Hepatocyte (in vitro differentiated cells): ENCODE measurements around the gene RBMS1. TPM values are rescaled to one million over a fixed set of nuclear protein-coding genes. Genes with fewer than 3 reads are reported as not detected.
A peak's percentile ranks its signal among the peaks of the same experiment; 100 is the strongest.

Source experiments
- DNase-seq: peaks from one replicate; pipeline ENCODE4 v3.0.0-alpha.2; 2016; ENCODE audit warnings: low spot score
- H2AFZ ChIP-seq: fragments of 200-600 bp; sonication (generic); 2 replicates; pipeline ENCODE4 v1.6.0; 2016; ENCODE audit warnings: antibody characterized with exemption, mild to moderate bottlenecking
- H3K27ac ChIP-seq: fragments of 200-600 bp; sonication (generic); 2 replicates; pipeline ENCODE4 v1.5.1; 2016; ENCODE audit warnings: mild to moderate bottlenecking
- H3K27me3 ChIP-seq: fragments of 200-600 bp; sonication (generic); 2 replicates; pipeline ENCODE4 v1.6.1; 2016
- H3K36me3 ChIP-seq: fragments of 200-600 bp; sonication (generic); replicated peaks from 2 replicates; pipeline ENCODE4 v1.5.1; 2016; ENCODE audit warnings: low read depth; ENCODE audit not compliant: insufficient read depth
- H3K4me1 ChIP-seq: fragments of 200-600 bp; sonication (generic); 2 replicates; pipeline ENCODE4 v1.5.1; 2016; ENCODE audit warnings: mild to moderate bottlenecking, moderate library complexity; ENCODE audit not compliant: insufficient read depth
- H3K4me2 ChIP-seq: fragments of 200-600 bp; sonication (generic); 2 replicates; pipeline ENCODE4 v1.6.0; 2016
- H3K4me3 ChIP-seq: fragments of 200-600 bp; sonication (generic); 2 replicates; pipeline ENCODE4 v1.5.1; 2016; ENCODE audit warnings: mild to moderate bottlenecking
- H3K79me2 ChIP-seq: fragments of 200-600 bp; sonication (generic); 2 replicates; pipeline ENCODE4 v1.6.0; 2017; ENCODE audit warnings: mild to moderate bottlenecking
- H3K9me2 ChIP-seq: fragments of 200-600 bp; sonication (generic); replicated peaks from 2 replicates; pipeline ENCODE4 v1.6.0; 2017; ENCODE audit warnings: mild to moderate bottlenecking; ENCODE audit not compliant: insufficient read depth
- H3K9me3 ChIP-seq: fragments of 200-600 bp; sonication (generic); 2 replicates; pipeline ENCODE4 v1.5.1; 2016; ENCODE audit warnings: low read depth, mild to moderate bottlenecking
- H4K20me1 ChIP-seq: fragments of 200-600 bp; sonication (generic); 2 replicates; pipeline ENCODE4 v1.6.0; 2016; ENCODE audit warnings: mild to moderate bottlenecking; ENCODE audit not compliant: insufficient read depth, poor library complexity, severe bottlenecking
- EZH2 ChIP-seq: fragments of 200-600 bp; sonication (generic); IDR thresholded peaks from 2 replicates; pipeline ENCODE4 v1.6.1; 2016; ENCODE audit warnings: antibody characterized with exemption, mild to moderate bottlenecking, borderline replicate concordance
- EZH2phosphoT487 ChIP-seq: fragments of 200-600 bp; sonication (generic); IDR thresholded peaks from one replicate; pipeline ENCODE4 v1.6.1; 2018; ENCODE audit warnings: antibody characterized with exemption, mild to moderate bottlenecking, low read depth, moderate library complexity; ENCODE audit not compliant: unreplicated experiment, severe bottlenecking
- WGBS: methylation state at CpG from one replicate; pipeline ENCODE4 v1.1.6; 2016; ENCODE audit warnings: low lambda C conversion rate; ENCODE audit errors: missing lambda C conversion rate; 5-methylcytosine and 5-hydroxymethylcytosine counted together
- polyA plus RNA-seq: library from polyadenylated mRNA; unstranded; fragments of >200 nt; fragmentation: Nextera tagmentation; extraction: Ambion mirVana; gene quantifications from 2 replicates; pipeline ENCODE4 v1.2.1, GENCODE V29; 2016
- total RNA-seq: library from RNA; depleted of rRNA; stranded (reverse); fragments of >200 nt; gene quantifications from 2 replicates; pipeline ENCODE4 v1.2.3, GENCODE V29; 2014
- TF ChIP-seq, protein P1 (sequence below): fragments of 200-600 bp; sonication (generic); IDR thresholded peaks from 2 replicates; pipeline ENCODE4 v1.5.1; 2016; ENCODE audit warnings: antibody characterized with exemption, mild to moderate bottlenecking; ENCODE audit not compliant: poor library complexity

RBMS1 gene
- total and polyA plus RNA-seq, 2 experiments from 2014 or later: 87.9 to 103 TPM

DNA sequence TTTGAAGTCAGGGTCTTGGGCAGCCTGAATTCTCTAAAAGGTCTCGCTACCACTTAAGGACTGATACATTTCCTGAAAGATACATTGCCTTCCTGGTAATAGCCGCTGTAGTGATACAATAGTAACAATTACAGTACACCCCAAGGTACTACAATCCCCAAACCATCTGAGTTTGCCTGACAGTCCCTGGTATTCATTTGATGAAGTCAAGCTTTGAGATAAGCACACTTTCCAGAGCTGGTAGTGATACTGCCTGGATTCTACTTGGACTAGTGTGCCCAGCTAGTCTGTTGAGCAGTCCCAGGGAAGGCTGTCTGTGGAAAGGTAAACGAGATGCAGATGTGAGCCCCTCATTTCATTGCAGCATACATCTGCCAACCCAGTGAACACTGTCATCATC, 269.1 kb downstream of the RBMS1 start:
- H3K9me3 ChIP-seq: no peaks in the 10 kb centered on the region
- H4K20me1 ChIP-seq: no peaks in the 10 kb centered on the region
- DNase-seq: no peak
- peaks cover 82% of the 10 kb centered on the region for H3K4me1 ChIP-seq
- H3K4me3 ChIP-seq: no peak overlapping the region
- H3K9me2 ChIP-seq: no peaks in the 10 kb centered on the region
- TF ChIP-seq, protein P1, sequence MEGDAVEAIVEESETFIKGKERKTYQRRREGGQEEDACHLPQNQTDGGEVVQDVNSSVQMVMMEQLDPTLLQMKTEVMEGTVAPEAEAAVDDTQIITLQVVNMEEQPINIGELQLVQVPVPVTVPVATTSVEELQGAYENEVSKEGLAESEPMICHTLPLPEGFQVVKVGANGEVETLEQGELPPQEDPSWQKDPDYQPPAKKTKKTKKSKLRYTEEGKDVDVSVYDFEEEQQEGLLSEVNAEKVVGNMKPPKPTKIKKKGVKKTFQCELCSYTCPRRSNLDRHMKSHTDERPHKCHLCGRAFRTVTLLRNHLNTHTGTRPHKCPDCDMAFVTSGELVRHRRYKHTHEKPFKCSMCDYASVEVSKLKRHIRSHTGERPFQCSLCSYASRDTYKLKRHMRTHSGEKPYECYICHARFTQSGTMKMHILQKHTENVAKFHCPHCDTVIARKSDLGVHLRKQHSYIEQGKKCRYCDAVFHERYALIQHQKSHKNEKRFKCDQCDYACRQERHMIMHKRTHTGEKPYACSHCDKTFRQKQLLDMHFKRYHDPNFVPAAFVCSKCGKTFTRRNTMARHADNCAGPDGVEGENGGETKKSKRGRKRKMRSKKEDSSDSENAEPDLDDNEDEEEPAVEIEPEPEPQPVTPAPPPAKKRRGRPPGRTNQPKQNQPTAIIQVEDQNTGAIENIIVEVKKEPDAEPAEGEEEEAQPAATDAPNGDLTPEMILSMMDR: no peak
- TF ChIP-seq EZH2 (no peak), EZH2phosphoT487 (no peak)
- no peaks in the 10 kb centered on the region for H3K79me2 ChIP-seq
- H3K36me3 ChIP-seq: no peaks in the 10 kb centered on the region
- no peaks in the 10 kb centered on the region for H3K27me3 ChIP-seq
- H3K27ac ChIP-seq: peak overlapping the region; percentile 95
- WGBS: 76% methylated on average over 3 of the region's 3 CpGs
- no peak overlapping the region for H2AFZ ChIP-seq
- no peak overlapping the region for H3K4me2 ChIP-seq

DNA sequence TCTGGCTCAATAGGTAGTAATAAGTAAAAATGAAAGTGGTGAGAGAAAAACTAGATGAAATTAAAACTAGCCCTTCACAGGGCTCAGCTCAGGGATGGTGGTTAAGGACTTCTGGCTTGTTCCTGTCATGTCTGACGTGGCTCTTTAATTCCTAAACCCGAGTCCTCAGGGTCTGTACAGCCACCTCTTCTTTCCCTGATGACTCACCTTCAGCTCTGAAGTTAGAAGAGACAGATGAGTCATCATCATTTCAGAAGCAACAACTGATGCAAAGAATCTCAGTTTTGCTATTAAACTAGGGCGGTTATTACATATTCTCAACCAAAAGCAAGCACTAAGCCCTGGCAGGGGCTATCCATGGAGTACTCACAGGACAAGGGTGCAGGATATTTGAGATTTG, 269.5 kb downstream of the RBMS1 start:
- TF ChIP-seq, protein P1: no peak
- no peak for TF ChIP-seq EZH2
- TF ChIP-seq EZH2phosphoT487: no peak
- H3K9me2 ChIP-seq: no peaks in the 10 kb centered on the region
- DNase-seq: peak; percentile 86
- H3K27me3 ChIP-seq: no peaks in the 10 kb centered on the region
- H3K4me3 ChIP-seq: no peak overlapping the region
- H3K4me1 ChIP-seq: peaks cover 78% of the 10 kb centered on the region
- H3K4me2 ChIP-seq: peak overlapping the region; percentile 45
- WGBS: 47% methylated on average over 3 of the region's 3 CpGs
- peak overlapping the region; percentile 95 for H3K27ac ChIP-seq
- H3K9me3 ChIP-seq: no peaks in the 10 kb centered on the region
- H2AFZ ChIP-seq: no peak overlapping the region
- H3K79me2 ChIP-seq: no peaks in the 10 kb centered on the region
- H4K20me1 ChIP-seq: no peaks in the 10 kb centered on the region
- no peaks in the 10 kb centered on the region for H3K36me3 ChIP-seq

DNA sequence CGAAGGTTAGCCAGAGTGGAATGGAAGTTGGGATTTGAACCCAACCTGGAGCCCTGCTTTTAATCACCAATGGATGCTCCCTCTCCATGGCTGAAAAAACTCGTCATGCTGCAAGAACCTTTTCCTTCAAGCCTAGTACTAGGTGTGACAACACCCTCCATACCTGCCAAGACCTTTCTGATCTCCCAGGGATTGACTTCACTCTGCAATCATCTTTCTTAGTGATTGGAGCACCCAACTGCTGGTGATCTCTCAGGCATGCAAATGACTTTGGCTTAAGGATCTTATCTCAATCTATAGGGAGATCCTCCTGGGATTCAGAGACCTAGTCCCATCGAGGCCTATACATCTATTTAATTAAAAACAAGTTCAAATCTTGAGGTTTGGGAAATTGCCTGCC, 270.0 kb downstream of the RBMS1 start:
- H2AFZ ChIP-seq: no peak overlapping the region
- 42% methylated on average over 3 of the region's 3 CpGs for WGBS
- peak overlapping the region; percentile 95 for H3K27ac ChIP-seq
- TF ChIP-seq, protein P1: no peak
- no peak for TF ChIP-seq EZH2
- no peak for TF ChIP-seq EZH2phosphoT487
- no peak overlapping the region for H3K4me3 ChIP-seq
- H3K79me2 ChIP-seq: no peaks in the 10 kb centered on the region
- peak overlapping the region; percentile 45 for H3K4me2 ChIP-seq
- no peak for DNase-seq
- H3K9me3 ChIP-seq: no peaks in the 10 kb centered on the region
- H3K4me1 ChIP-seq: peaks cover 74% of the 10 kb centered on the region
- no peaks in the 10 kb centered on the region for H3K27me3 ChIP-seq
- no peaks in the 10 kb centered on the region for H4K20me1 ChIP-seq
- no peaks in the 10 kb centered on the region for H3K9me2 ChIP-seq
- no peaks in the 10 kb centered on the region for H3K36me3 ChIP-seq
